Purkinje cell (primary cell): ENCODE data around the gene MEIG1. TPM values are rescaled to one million over a fixed set of nuclear protein-coding genes. Genes with fewer than 3 reads are reported as not detected.

Source experiments
- polyA plus RNA-seq: library from polyadenylated mRNA; unstranded; fragments of >200 nt; fragmentation: Nextera tagmentation; gene quantifications from 2 replicates; pipeline ENCODE4 v1.2.1, GENCODE V29; 2014

The MEIG1 gene
- polyA plus RNA-seq, result 3.5 and 5.5 TPM in 2 replicates

GRCh38 chr10:14959221-14960057 lies at the start of gene MEIG1:
Gene MEIG1 (plus strand): TSS chr10:14959388. CDS start chr10:14966469, 7,081 bp downstream.

DNA sequence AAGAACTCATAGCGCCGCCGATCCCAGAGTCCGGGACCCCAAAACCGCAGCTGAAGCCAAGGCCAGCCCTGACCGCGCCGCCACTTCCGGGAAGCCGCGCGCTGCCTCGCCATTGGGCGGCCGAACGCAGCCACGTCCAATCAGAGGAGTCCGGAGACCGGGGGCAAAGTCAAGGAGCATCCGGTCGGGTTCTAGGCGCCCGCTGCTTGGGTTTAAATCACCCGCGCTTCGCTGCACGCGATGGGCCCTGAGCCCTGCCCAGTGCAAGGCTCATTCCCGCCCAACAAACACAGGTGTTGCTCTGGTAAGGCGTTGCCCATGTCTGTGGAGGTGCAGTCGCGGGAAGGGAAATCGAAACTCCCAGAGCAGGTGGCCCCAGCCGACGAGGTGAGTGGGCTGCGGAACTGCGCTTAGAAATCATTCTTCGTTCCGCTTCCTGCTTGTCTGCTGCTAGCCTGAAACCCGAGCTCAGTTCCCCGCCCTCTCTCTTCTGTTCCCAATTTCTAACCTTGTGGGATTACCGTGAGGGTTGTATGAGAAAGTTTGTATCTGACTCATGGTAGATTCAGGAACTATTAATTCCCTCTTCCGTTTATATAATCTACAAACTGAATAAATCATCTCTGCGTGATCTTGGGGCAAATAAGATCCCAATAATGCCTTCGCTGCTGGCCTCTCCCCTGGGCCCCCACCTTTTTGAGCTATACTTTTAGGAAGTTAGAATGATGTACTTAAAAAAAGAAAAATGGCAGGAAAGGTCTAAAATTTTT lies 5.0 kb upstream of the MEIG1 start, which contains the start of gene DCLRE1C:
Gene DCLRE1C, minus strand, starts transcription at position 96 of the 770 bp plus-strand sequence. Its CDS starts 86 bp downstream, at position 10.

Other genes starting within 250 kb of the MEIG1 start
- gene FAM107B, start 184.5 kb upstream of the MEIG1 start, polyA plus RNA-seq, result 117 and 219 TPM in 2 replicates
- gene CDNF, start 121.4 kb upstream of the MEIG1 start, polyA plus RNA-seq, result 0.27 TPM in 1 of 2 replicates, not detected in the other
- gene HSPA14, start 121.1 kb upstream of the MEIG1 start, polyA plus RNA-seq, result 39.1 and 47.7 TPM in 2 replicates
- gene MSANTD7, start 121.1 kb upstream of the MEIG1 start, polyA plus RNA-seq, result 8.9 and 13.5 TPM in 2 replicates
- 25.0 and 28.2 TPM in 2 replicates for gene SUV39H2, start 80.5 kb upstream of the MEIG1 start, polyA plus RNA-seq
- gene DCLRE1C, start 5.3 kb upstream of the MEIG1 start, polyA plus RNA-seq, result 5.6 and 10.4 TPM in 2 replicates
- 2.1 TPM in 1 of 2 replicates, not detected in the other for gene OLAH, start 84.6 kb downstream of the MEIG1 start, polyA plus RNA-seq
- 1.7 and 3.3 TPM in 2 replicates for gene ACBD7, start 129.4 kb downstream of the MEIG1 start, polyA plus RNA-seq
- 11.8 and 15.2 TPM in 2 replicates for gene RPP38, start 138.0 kb downstream of the MEIG1 start, polyA plus RNA-seq
- gene NMT2, start 209.3 kb downstream of the MEIG1 start, polyA plus RNA-seq, result 12.9 and 16.9 TPM in 2 replicates